HepG2 (cell line): ENCODE results near the gene ACSM3. TPM values are rescaled to one million over a fixed set of nuclear protein-coding genes. Genes with fewer than 3 reads are reported as not detected.

Experiments
- CBX5 ChIP-seq: sonication (generic); formaldehyde crosslinking; IDR thresholded peaks from 2 replicates; pipeline ENCODE4 v1.4.0; 2020; ENCODE audit warnings: missing genetic modification reagents, borderline replicate concordance
- DBP ChIP-seq: sonication (generic); formaldehyde crosslinking; IDR thresholded peaks from 2 replicates; pipeline ENCODE4 v1.4.0; 2020; ENCODE audit warnings: missing genetic modification reagents; ENCODE audit errors: not compliant biosample characterization
- FOXP1 ChIP-seq, 2 experiments: fragments of 450-650 bp in 1 of 2; IDR thresholded peaks; 2 replicates each; pipeline ENCODE4 v1.6.1; 2017 to 2018; ENCODE audit warnings: antibody characterized with exemption in 1 of 2
- GFI1 ChIP-seq: sonication (generic); formaldehyde crosslinking; IDR thresholded peaks from 2 replicates; pipeline ENCODE4 v1.5.0; 2020; ENCODE audit warnings: missing genetic modification reagents, mild to moderate bottlenecking, borderline replicate concordance
- MEF2D ChIP-seq: sonication (generic); formaldehyde crosslinking; IDR thresholded peaks from 2 replicates; pipeline ENCODE4 v1.5.1; 2020; ENCODE audit warnings: mild to moderate bottlenecking, missing genetic modification reagents
- MXI1 ChIP-seq: IDR thresholded peaks from 3 replicates; pipeline ENCODE4 v1.6.1; 2012; ENCODE audit warnings: low read depth, low read length, inconsistent platforms, borderline replicate concordance
- MYNN ChIP-seq: sonication (generic); formaldehyde crosslinking; IDR thresholded peaks from 2 replicates; pipeline ENCODE4 v1.4.0; 2020; ENCODE audit warnings: mild to moderate bottlenecking, low read depth, missing genetic modification reagents
- PBX2 ChIP-seq: IDR thresholded peaks from 2 replicates; pipeline ENCODE4 v1.6.1; 2016; ENCODE audit warnings: control low read depth
- POGK ChIP-seq: sonication (generic); formaldehyde crosslinking; conservative IDR thresholded peaks from 2 replicates; pipeline ENCODE4 v1.8.0; 2022; ENCODE audit warnings: mild to moderate bottlenecking, moderate library complexity, missing genetic modification reagents
- RBFOX2 ChIP-seq: fragments of 200-400 bp; formaldehyde crosslinking; IDR thresholded peaks from 2 replicates; pipeline ENCODE4 v1.6.1; 2017; ENCODE audit warnings: low read depth, mild to moderate bottlenecking, low read length
- REL ChIP-seq: sonication (generic); formaldehyde crosslinking; conservative IDR thresholded peaks from 2 replicates; pipeline ENCODE4 v1.8.0; 2022; ENCODE audit warnings: mild to moderate bottlenecking, missing genetic modification reagents, moderate library complexity
- RXRB ChIP-seq: IDR thresholded peaks from 2 replicates; pipeline ENCODE4 v1.6.1; 2016; ENCODE audit warnings: borderline replicate concordance, missing genetic modification reagents, missing compliant biosample characterization
- SP2 ChIP-seq: sonication (generic); formaldehyde crosslinking; IDR thresholded peaks from 2 replicates; pipeline ENCODE4 v1.5.1; 2020; ENCODE audit warnings: mild to moderate bottlenecking, missing genetic modification reagents
- SP4 ChIP-seq: sonication (generic); formaldehyde crosslinking; IDR thresholded peaks from 2 replicates; pipeline ENCODE4 v1.8.1; 2023; ENCODE audit warnings: mild to moderate bottlenecking, missing genetic modification reagents
- ZBTB38 ChIP-seq: sonication (generic); formaldehyde crosslinking; IDR thresholded peaks from 2 replicates; pipeline ENCODE4 v1.5.1; 2020; ENCODE audit warnings: mild to moderate bottlenecking, missing genetic modification reagents
- ZBTB42 ChIP-seq: sonication (generic); formaldehyde crosslinking; IDR thresholded peaks from 2 replicates; pipeline ENCODE4 v1.5.0; 2020; ENCODE audit warnings: mild to moderate bottlenecking, missing genetic modification reagents
- ZKSCAN8 ChIP-seq: IDR thresholded peaks from 2 replicates; pipeline ENCODE4 v1.6.1; 2016; ENCODE audit warnings: borderline replicate concordance, missing genetic modification reagents, missing compliant biosample characterization
- ZMYM3 ChIP-seq: sonication (generic); formaldehyde crosslinking; IDR thresholded peaks from 2 replicates; pipeline ENCODE4 v1.5.1; 2020; ENCODE audit warnings: mild to moderate bottlenecking, missing genetic modification reagents
- ZNF34 ChIP-seq: sonication (generic); formaldehyde crosslinking; IDR thresholded peaks from 2 replicates; pipeline ENCODE4 v1.4.0; 2020; ENCODE audit warnings: mild to moderate bottlenecking, missing genetic modification reagents, borderline replicate concordance
- ZNF672 ChIP-seq: sonication (generic); formaldehyde crosslinking; IDR thresholded peaks from 2 replicates; pipeline ENCODE4 v1.8.1; 2022; ENCODE audit warnings: missing genetic modification reagents
- ZNF773 ChIP-seq: sonication (generic); formaldehyde crosslinking; IDR thresholded peaks from 2 replicates; pipeline ENCODE4 v1.4.0; 2020; ENCODE audit warnings: missing genetic modification reagents, borderline replicate concordance
- ZNF782 ChIP-seq: sonication (generic); formaldehyde crosslinking; IDR thresholded peaks from 2 replicates; pipeline ENCODE4 v1.4.0; 2020; ENCODE audit warnings: missing genetic modification reagents, mild to moderate bottlenecking, borderline replicate concordance
- polyA plus RNA-seq, 8 experiments: library from polyadenylated mRNA; depleted of rRNA in 3 of 8; stranded (reverse) in 7 of 8; unstranded in 1 of 8; fragments of >200 nt; fragmentation: Illumina TruSeq in 4 of 8; extraction: Trizol in 4 of 8; gene quantifications; 2 replicates each; pipeline versions ENCODE4 v1.2.1 to v1.2.3, GENCODE V29; 2011 to 2016; ENCODE audit warnings: low read depth in 4 of 8, missing spikeins in 1 of 8, mixed read lengths in 1 of 8; ENCODE audit not compliant: insufficient read depth in 1 of 8
- total RNA-seq, 5 experiments: library from RNA; depleted of rRNA; stranded (reverse); fragments of >200 nt; fragmentation: Illumina TruSeq; extraction: Trizol; gene quantifications; 2 replicates each; pipeline ENCODE4 v1.2.3, GENCODE V29; 2016; ENCODE audit warnings: low read depth in 1 of 5
- TF ChIP-seq, protein P1 (sequence below): IDR thresholded peaks from 2 replicates; pipeline ENCODE4 v1.6.1; 2012; ENCODE audit warnings: low read length, improper control_type of control experiment

The ACSM3 gene
- total and polyA plus RNA-seq, 2 of the 13 experiments (the other 11 are each of a cell fraction or from before 2014, with no cell fraction given): 74.0 to 108 TPM

DNA sequence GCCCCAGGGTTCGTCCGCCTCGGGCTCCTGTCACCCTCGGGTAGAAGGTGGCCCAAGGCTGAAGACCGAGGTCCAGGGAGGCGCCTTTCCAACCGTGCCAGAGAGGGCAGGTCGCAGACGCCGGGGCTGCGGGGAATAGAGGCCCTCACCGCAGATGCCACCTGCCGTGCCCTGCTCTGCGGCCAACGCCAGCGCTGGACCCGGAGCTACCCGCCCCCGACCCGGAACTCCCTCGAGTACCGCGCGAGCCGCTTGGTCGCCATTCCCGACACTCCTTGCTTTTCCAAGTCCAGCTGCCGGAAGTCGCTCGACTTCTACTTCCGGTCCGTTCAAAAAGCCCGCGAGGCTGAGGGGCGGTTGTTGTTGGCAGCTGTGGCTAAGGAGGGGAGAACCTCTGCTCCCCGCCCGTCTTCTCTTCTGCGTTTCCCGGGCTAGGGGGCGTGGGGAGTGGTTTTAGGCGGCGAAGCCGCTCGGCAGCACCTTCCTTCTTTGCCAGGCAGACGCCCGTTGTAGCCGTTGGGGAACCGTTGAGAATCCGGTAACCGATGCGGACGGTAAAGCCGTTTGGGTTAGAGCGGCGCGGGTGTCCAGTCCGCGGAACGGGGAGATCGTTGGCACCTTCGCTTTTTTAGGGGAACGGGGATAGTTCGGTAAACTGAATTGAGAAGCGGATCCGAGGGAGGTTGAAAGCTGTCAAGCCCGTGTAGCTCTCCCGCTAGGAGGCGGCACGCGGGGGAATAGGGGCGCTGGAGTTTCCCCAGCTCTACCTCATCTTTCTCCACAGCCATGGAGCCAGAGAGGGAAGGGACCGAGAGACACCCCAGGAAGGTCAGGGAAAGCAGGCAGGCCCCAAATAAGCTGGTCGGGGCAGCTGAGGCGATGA is 42.6 kb downstream of the ACSM3 start, which contains the start of the genes ERI2 and REXO5 (continued):
- TF ChIP-seq ZMYM3 (CRISPR knock-in tag): no peak; the same call in 1 of the 2 replicates
- TF ChIP-seq MEF2D (CRISPR knock-in tag): peak; percentile 97
- peak; percentile 89 for TF ChIP-seq ZBTB42 (CRISPR knock-in tag)
- peak; percentile 99 for TF ChIP-seq REL
- peak; percentile 54 for TF ChIP-seq ZNF773 (CRISPR knock-in tag)
- peak; percentile 99 for TF ChIP-seq MXI1
- TF ChIP-seq RXRB: peak; percentile 73
- TF ChIP-seq POGK (CRISPR knock-in tag): peak; percentile 97; the same call in 1 of the 2 replicates
- peak; percentile 78 for TF ChIP-seq SP2 (CRISPR knock-in tag)
- TF ChIP-seq MYNN (CRISPR knock-in tag): no peak; the same call in 1 of the 2 replicates
- TF ChIP-seq, protein P1, sequence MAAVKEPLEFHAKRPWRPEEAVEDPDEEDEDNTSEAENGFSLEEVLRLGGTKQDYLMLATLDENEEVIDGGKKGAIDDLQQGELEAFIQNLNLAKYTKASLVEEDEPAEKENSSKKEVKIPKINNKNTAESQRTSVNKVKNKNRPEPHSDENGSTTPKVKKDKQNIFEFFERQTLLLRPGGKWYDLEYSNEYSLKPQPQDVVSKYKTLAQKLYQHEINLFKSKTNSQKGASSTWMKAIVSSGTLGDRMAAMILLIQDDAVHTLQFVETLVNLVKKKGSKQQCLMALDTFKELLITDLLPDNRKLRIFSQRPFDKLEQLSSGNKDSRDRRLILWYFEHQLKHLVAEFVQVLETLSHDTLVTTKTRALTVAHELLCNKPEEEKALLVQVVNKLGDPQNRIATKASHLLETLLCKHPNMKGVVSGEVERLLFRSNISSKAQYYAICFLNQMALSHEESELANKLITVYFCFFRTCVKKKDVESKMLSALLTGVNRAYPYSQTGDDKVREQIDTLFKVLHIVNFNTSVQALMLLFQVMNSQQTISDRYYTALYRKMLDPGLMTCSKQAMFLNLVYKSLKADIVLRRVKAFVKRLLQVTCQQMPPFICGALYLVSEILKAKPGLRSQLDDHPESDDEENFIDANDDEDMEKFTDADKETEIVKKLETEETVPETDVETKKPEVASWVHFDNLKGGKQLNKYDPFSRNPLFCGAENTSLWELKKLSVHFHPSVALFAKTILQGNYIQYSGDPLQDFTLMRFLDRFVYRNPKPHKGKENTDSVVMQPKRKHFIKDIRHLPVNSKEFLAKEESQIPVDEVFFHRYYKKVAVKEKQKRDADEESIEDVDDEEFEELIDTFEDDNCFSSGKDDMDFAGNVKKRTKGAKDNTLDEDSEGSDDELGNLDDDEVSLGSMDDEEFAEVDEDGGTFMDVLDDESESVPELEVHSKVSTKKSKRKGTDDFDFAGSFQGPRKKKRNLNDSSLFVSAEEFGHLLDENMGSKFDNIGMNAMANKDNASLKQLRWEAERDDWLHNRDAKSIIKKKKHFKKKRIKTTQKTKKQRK: no peak
- TF ChIP-seq ZNF782 (CRISPR knock-in tag): peak; percentile 97
- peak; percentile 89 for TF ChIP-seq SP4 (CRISPR knock-in tag)
- TF ChIP-seq ZKSCAN8 (CRISPR knock-in tag): peak; percentile 59
- peak; percentile 87 for TF ChIP-seq CBX5 (CRISPR knock-in tag)
- peak; percentile 100 for TF ChIP-seq ZNF34 (CRISPR knock-in tag)
- TF ChIP-seq GFI1: peak; percentile 63
- TF ChIP-seq ZBTB38 (CRISPR knock-in tag): peak; percentile 86
- peak; percentile 19; the same call in 1 of the 2 replicates for TF ChIP-seq PBX2
- no peak for TF ChIP-seq ZNF672
- TF ChIP-seq RBFOX2: peak; percentile 99
- TF ChIP-seq FOXP1 (IDR thresholded peaks at IDR 0.05): no peak
- TF ChIP-seq FOXP1 (CRISPR knock-in tag; IDR thresholded peaks at IDR 0.05): peak; percentile 45
- TF ChIP-seq DBP: no peak
